Hepatocyte (in vitro differentiated cells): ENCODE measurements around the gene AGXT.

Experiments
- CTCF ChIP-seq: fragments of 200-600 bp; sonication (generic); IDR thresholded peaks from 2 replicates; pipeline ENCODE4 v1.5.1; 2016; ENCODE audit warnings: antibody characterized with exemption, mild to moderate bottlenecking; ENCODE audit not compliant: poor library complexity
- EZH2 ChIP-seq: fragments of 200-600 bp; sonication (generic); IDR thresholded peaks from 2 replicates; pipeline ENCODE4 v1.6.1; 2016; ENCODE audit warnings: antibody characterized with exemption, mild to moderate bottlenecking, borderline replicate concordance

GRCh38 chr2:240881913-240882312, 13.3 kb downstream of the AGXT start:
- no peak for TF ChIP-seq CTCF
- TF ChIP-seq EZH2 = no peak
